HepG2 (cell line): ENCODE measurements around the gene C10orf53. TPM values are rescaled to one million over a fixed set of nuclear protein-coding genes. Genes with fewer than 3 reads are reported as not detected.

Experiments
- ATAC-seq: fragments of 200-7000 bp; cut with Tn5 transposase; 3 replicates; pipeline ENCODE4 v1.9.1; 2020; ENCODE audit warnings: mild to moderate bottlenecking, moderate library complexity
- BruUV-seq: library from RNA; stranded (reverse); fragments of 400-500 nt; replicated peaks from 2 replicates; lab custom pipeline; 2021; lab: Mats Ljungman, UMichigan
- CTCF ChIA-PET: fragments of 300-600 bp; formaldehyde crosslinking; extraction: SDS; loops from one replicate; lab custom pipeline; 2021; ENCODE audit warnings: low total read pairs, inconsistent platforms, low intra/inter-chr PET ratio; lab: Yijun Ruan, JAX
- POLR2A ChIA-PET: fragments of 350-600 bp; sonication (Branson Sonifier 250); formaldehyde crosslinking; loops from one replicate; lab custom pipeline; 2020; ENCODE audit warnings: antibody characterized with exemption, inconsistent platforms; lab: Yijun Ruan, JAX
- DNase-seq: peaks from one replicate; pipeline ENCODE4 v3.0.0-alpha.2; 2015; ENCODE audit warnings: low spot score
- FAIRE-seq: peaks from 3 replicates; lab custom pipeline; 2011; peaks lifted over from hg19 to GRCh38; lab: Jason Lieb, UNC
- H2AFZ ChIP-seq: one replicate; pipeline ENCODE4 v1.6.1; 2011; ENCODE audit warnings: low read length, inconsistent platforms
- H3K27ac ChIP-seq: fragments of 300-600 bp; 3 replicates; pipeline ENCODE4 v1.8.0; 2011; ENCODE audit warnings: mixed run types, mild to moderate bottlenecking, mixed read lengths, low read length, inconsistent platforms; ENCODE audit not compliant: insufficient read depth; ENCODE audit errors: extremely low read length
- H3K27me3 ChIP-seq, 2 experiments: fragments of 200-600 bp in 1 of 2; 2 replicates in 1 of 2; 3 replicates in 1 of 2; pipeline versions ENCODE4 v1.6.0 to v1.8.0; 2011; ENCODE audit warnings: low read length in 2 of 2, mild to moderate bottlenecking in 2 of 2, moderate library complexity in 2 of 2, inconsistent platforms in 1 of 2; ENCODE audit not compliant: insufficient read depth in 2 of 2, control insufficient read depth in 1 of 2
- H3K36me3 ChIP-seq, 2 experiments: fragments of 200-600 bp in 1 of 2; replicated peaks in 1 of 2; 2 replicates in 1 of 2; 3 replicates in 1 of 2; pipeline versions ENCODE4 v1.5.1 to v1.8.0; 2011; ENCODE audit warnings: low read length in 2 of 2, inconsistent platforms in 1 of 2; ENCODE audit not compliant: insufficient read depth in 2 of 2, control insufficient read depth in 1 of 2
- H3K4me1 ChIP-seq: 2 replicates; pipeline ENCODE4 v1.5.1; 2012; ENCODE audit warnings: low read length, inconsistent platforms; ENCODE audit not compliant: insufficient read depth
- H3K4me2 ChIP-seq: 2 replicates; pipeline ENCODE4 v1.6.0; 2011; ENCODE audit warnings: low read depth, low read length, inconsistent platforms
- H3K4me3 ChIP-seq, 3 experiments: fragments of 200-600 bp in 1 of 3; sonication (generic), shearing (Covaris generic) in 1 of 3; replicated peaks in 1 of 3; 2 replicates each; pipeline ENCODE4 v1.5.1; 2011 to 2016; ENCODE audit warnings: low read length in 3 of 3, inconsistent platforms in 2 of 3, low read depth in 2 of 3, mild to moderate bottlenecking in 2 of 3, control low read depth in 1 of 3, mixed read lengths in 1 of 3; ENCODE audit not compliant: insufficient read depth in 1 of 3
- H3K79me2 ChIP-seq: one replicate; pipeline ENCODE4 v1.6.1; 2011; ENCODE audit warnings: low read length, inconsistent platforms; ENCODE audit not compliant: insufficient read depth
- H3K9ac ChIP-seq: 2 replicates; pipeline ENCODE4 v1.6.0; 2011; ENCODE audit warnings: mild to moderate bottlenecking, low read depth, low read length, inconsistent platforms; ENCODE audit not compliant: insufficient read depth
- H3K9me3 ChIP-seq: 2 replicates; pipeline ENCODE4 v1.5.1; 2012; ENCODE audit warnings: mild to moderate bottlenecking, low read length
- H4K20me1 ChIP-seq: 2 replicates; pipeline ENCODE4 v1.6.0; 2011; ENCODE audit warnings: inconsistent platforms, mild to moderate bottlenecking, low read length, moderate library complexity; ENCODE audit not compliant: insufficient read depth
- MAFF ChIP-seq: IDR thresholded peaks from 2 replicates; pipeline ENCODE4 v1.6.1; 2011; ENCODE audit warnings: low read depth, low read length, improper control_type of control experiment
- MAFK ChIP-seq, 2 experiments: IDR thresholded peaks in 1 of 2; conservative IDR thresholded peaks in 1 of 2; 2 replicates each; pipeline ENCODE4 v1.6.1; 2011; ENCODE audit warnings: improper control_type of control experiment in 2 of 2, low read length in 2 of 2
- RAD21 ChIP-seq: fragments of 450-650 bp; formaldehyde crosslinking; IDR thresholded peaks from 2 replicates; pipeline ENCODE4 v1.5.0; 2020; ENCODE audit warnings: mild to moderate bottlenecking
- ZNF333 ChIP-seq: sonication (generic); formaldehyde crosslinking; IDR thresholded peaks from 2 replicates; pipeline ENCODE4 v1.4.0; 2020; ENCODE audit warnings: mild to moderate bottlenecking, missing genetic modification reagents, borderline replicate concordance
- ZNF546 ChIP-seq: sonication (generic); formaldehyde crosslinking; conservative IDR thresholded peaks from 2 replicates; pipeline ENCODE4 v1.8.1; 2023; ENCODE audit warnings: mild to moderate bottlenecking, missing genetic modification reagents
- ZNF547 ChIP-seq: sonication (generic); formaldehyde crosslinking; IDR thresholded peaks from 2 replicates; pipeline ENCODE4 v1.5.1; 2020; ENCODE audit warnings: mild to moderate bottlenecking, missing genetic modification reagents
- WGBS: methylation state at CpG from one replicate; pipeline ENCODE4 v1.1.6; 2017; ENCODE audit warnings: low lambda C conversion rate; 5-methylcytosine and 5-hydroxymethylcytosine counted together
- in situ Hi-C: cut with HindIII; loops from 2 replicates; pipeline ENCODE4 v1.10.0; 2017; ENCODE audit warnings: low pct_unique_long_range_greater_than_20kb; ENCODE audit not compliant: extremely low pct_ligation_motif_present
- intact Hi-C: fragments of 100-400 bp; cut with micrococcal nuclease; formaldehyde crosslinking; loops from one replicate; pipeline ENCODE4 v1.10.0; 2022; ENCODE audit not compliant: unreplicated experiment
- polyA plus RNA-seq, 8 experiments: library from polyadenylated mRNA; depleted of rRNA in 3 of 8; stranded (reverse) in 7 of 8; unstranded in 1 of 8; fragments of >200 nt; fragmentation: Illumina TruSeq in 4 of 8; extraction: Trizol in 4 of 8; gene quantifications; 2 replicates each; pipeline versions ENCODE4 v1.2.1 to v1.2.3, GENCODE V29; 2011 to 2016; ENCODE audit warnings: low read depth in 4 of 8, missing spikeins in 1 of 8, mixed read lengths in 1 of 8; ENCODE audit not compliant: insufficient read depth in 1 of 8
- total RNA-seq, 5 experiments: library from RNA; depleted of rRNA; stranded (reverse); fragments of >200 nt; fragmentation: Illumina TruSeq; extraction: Trizol; gene quantifications; 2 replicates each; pipeline ENCODE4 v1.2.3, GENCODE V29; 2016; ENCODE audit warnings: low read depth in 1 of 5
- TF ChIP-seq, protein P1 (sequence below): sonication (generic); formaldehyde crosslinking; IDR thresholded peaks from 2 replicates; pipeline ENCODE4 v1.8.0; 2022; ENCODE audit warnings: missing genetic modification reagents, mild to moderate bottlenecking, borderline replicate concordance
- TF ChIP-seq, protein P2 (sequence below): sonication (generic); formaldehyde crosslinking; IDR thresholded peaks from 2 replicates; pipeline ENCODE4 v1.5.1; 2020; ENCODE audit warnings: missing genetic modification reagents, mild to moderate bottlenecking, borderline replicate concordance

The C10orf53 gene
- total and polyA plus RNA-seq, 2 of the 13 experiments (the other 11 are each of a cell fraction or from before 2014, with no cell fraction given) = not detected

DNA sequence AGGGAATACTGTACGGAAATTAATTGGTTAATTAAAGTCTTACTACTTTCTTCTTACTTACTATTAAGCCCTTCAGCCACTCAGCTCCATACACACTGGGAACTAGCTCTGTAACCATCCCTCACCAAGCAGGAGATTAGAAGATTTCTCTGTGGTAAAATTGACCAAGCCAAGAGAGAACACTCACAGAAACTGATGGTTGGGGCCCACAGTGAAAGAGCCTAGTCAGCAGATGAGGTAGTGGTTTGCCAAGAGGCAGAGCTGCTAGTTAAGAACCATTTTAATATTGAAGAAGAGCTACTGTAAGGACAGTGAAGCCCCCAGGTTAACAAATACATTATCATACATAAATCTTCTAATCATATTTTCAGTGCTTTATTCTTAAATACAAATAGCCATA is 21.8 kb upstream of the C10orf53 start:
- H3K9me3 ChIP-seq = peaks cover 11% of the 10 kb centered on the region
- POLR2A ChIA-PET = no interaction called here
- CTCF ChIA-PET = no interaction called here
- H3K4me3 ChIP-seq = no peak overlapping the region
- TF ChIP-seq MAFK (conservative IDR thresholded peaks at IDR 0.05 in 1 of 2, IDR thresholded peaks at IDR 0.05 in 1 of 2; ENCODE audit: low read length in 2 of 2) (peak; percentile 52 to 63), ZNF546 (no peak), MAFF (peak; percentile 45)
- no peak overlapping the region for H3K27ac ChIP-seq
- no peak for FAIRE-seq
- 0% methylated on average over 1 of the region's 1 CpG for WGBS
- H3K79me2 ChIP-seq = no peaks in the 10 kb centered on the region
- H3K4me1 ChIP-seq = peaks cover 6% of the 10 kb centered on the region
- no peak overlapping the region for H3K4me2 ChIP-seq
- no TSS peak for BruUV-seq
- no peak overlapping the region for H3K9ac ChIP-seq
- intact Hi-C loops (no loop called here), in situ Hi-C loops (no loop called here)
- peaks cover 0 to 17% of the 10 kb centered on the region in 2 experiments; a peak in 2 of 5 replicates for H3K27me3 ChIP-seq
- H4K20me1 ChIP-seq = no peaks in the 10 kb centered on the region
- no peak for ATAC-seq
- no peak overlapping the region for H2AFZ ChIP-seq
- H3K36me3 ChIP-seq = no peaks in the 10 kb centered on the region
- no peak for DNase-seq

DNA sequence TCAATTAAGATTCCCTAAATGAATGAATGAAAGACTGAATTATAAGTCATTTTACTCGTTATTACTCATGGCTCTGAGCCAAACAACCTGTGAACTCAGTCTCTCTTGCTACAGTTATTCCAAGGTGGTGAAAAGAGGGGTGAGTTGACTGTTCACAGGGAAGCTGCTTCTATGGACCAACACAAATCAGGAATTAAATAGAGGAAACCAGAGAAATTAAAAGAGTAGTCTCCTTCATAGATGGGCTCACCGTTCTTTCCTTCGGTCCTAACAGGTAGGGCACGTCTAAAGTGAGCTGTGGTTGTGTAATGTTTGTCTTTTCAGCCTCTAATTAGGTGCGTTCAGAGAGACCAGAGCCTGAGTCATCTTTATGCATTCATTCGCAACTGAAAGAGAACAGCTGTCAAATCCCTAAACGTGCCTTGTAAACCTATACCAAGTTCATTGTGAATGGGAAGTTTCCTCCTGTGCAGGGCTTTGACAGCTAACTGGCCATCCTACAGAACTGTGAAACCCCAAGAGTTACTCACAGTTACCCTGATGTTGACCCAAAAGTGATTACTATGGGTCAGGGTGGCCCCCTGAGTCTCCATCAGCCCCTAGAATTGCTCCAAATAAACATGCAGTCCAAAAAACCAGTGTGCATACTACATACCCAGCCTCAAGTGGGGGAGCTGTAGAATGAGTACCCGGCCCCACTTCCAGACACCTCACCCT is 18.2 kb upstream of the C10orf53 start:
- in situ Hi-C loops = no loop called here
- DNase-seq (no peak), ATAC-seq (no peak), FAIRE-seq (no peak)
- Histone ChIP-seq H3K9me3 (peaks cover 11% of the 10 kb centered on the region), H3K27me3 (peaks cover 0 to 17% of the 10 kb centered on the region in 2 experiments; a peak in 3 of 5 replicates), H2AFZ (no peak overlapping the region), H3K4me2 (no peak overlapping the region), H3K4me3 (no peak overlapping the region), H3K27ac (no peak overlapping the region), H3K36me3 (no peaks in the 10 kb centered on the region), H3K9ac (no peak overlapping the region), H4K20me1 (no peaks in the 10 kb centered on the region), H3K79me2 (no peaks in the 10 kb centered on the region), H3K4me1 (no peaks in the 10 kb centered on the region)
- WGBS = 13% methylated on average over 8 of the region's 8 CpGs
- ChIA-PET CTCF (no interaction called here), POLR2A (no interaction called here)
- no TSS peak for BruUV-seq
- no peak for TF ChIP-seq ZNF333 (CRISPR knock-in tag)
- TF ChIP-seq, protein P1, sequence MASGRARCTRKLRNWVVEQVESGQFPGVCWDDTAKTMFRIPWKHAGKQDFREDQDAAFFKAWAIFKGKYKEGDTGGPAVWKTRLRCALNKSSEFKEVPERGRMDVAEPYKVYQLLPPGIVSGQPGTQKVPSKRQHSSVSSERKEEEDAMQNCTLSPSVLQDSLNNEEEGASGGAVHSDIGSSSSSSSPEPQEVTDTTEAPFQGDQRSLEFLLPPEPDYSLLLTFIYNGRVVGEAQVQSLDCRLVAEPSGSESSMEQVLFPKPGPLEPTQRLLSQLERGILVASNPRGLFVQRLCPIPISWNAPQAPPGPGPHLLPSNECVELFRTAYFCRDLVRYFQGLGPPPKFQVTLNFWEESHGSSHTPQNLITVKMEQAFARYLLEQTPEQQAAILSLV (CRISPR knock-in tag) = no peak
- no peak for TF ChIP-seq ZNF547 (CRISPR knock-in tag)
- TF ChIP-seq, protein P2, sequence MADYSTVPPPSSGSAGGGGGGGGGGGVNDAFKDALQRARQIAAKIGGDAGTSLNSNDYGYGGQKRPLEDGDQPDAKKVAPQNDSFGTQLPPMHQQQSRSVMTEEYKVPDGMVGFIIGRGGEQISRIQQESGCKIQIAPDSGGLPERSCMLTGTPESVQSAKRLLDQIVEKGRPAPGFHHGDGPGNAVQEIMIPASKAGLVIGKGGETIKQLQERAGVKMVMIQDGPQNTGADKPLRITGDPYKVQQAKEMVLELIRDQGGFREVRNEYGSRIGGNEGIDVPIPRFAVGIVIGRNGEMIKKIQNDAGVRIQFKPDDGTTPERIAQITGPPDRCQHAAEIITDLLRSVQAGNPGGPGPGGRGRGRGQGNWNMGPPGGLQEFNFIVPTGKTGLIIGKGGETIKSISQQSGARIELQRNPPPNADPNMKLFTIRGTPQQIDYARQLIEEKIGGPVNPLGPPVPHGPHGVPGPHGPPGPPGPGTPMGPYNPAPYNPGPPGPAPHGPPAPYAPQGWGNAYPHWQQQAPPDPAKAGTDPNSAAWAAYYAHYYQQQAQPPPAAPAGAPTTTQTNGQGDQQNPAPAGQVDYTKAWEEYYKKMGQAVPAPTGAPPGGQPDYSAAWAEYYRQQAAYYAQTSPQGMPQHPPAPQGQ (CRISPR knock-in tag) = no peak
- TF ChIP-seq RAD21 = no peak
- intact Hi-C loops = no loop called here
